Fibroblast of peridontal ligament (primary cell): ENCODE data around the gene DOCK2.
"Not testable (repeated sequence)": the region's sequence is repeated elsewhere in the genome, so short reads cannot be mapped to it uniquely, and the experiment has no call there.

Experiments
- DNase-seq: peaks from one replicate; pipeline ENCODE4 v3.0.0-alpha.2; 2010; ENCODE audit errors: extremely low read depth

DOCK2 gene

GRCh38 chr5:169814522-169814921 is 177.4 kb downstream of the DOCK2 start:
- DNase-seq: no peak

DNA sequence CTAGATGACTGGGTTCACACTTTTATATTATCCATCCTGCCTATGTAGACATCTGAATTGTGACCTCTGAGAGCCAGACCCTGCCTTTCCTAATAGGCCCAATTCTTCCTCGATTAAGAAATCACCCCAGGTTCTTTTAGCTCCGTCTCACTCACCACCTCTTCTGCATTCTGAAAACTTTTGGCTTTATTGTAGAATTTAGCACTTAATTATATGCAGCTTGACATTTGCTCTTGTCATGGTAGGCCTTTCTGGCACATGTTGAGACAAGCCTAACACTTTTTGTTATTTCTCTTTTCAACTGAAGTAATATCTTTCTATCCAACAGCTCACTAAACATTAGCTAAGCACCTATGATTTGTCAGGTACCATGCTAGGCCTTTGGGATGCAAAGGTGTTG is 180.0 kb downstream of the DOCK2 start:
- no peak for DNase-seq

DNA sequence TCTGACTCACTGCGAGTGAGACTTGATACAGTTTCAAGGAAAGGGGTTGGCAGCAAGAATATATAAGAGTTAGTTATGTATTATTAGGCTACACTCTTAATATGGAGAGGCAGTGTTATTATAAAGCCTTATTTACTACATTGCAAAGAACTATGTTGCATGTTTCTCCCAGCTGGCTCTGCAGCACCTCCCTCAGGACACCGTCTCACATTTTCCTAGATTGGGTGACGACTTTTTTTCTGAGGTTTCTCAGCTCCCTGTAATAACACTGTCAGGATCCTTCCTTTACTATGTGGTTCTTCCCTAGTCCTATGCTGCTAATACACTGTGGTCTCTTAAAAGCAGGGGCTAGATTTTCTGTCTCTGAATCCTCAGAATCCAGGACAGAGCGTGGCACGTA is 189.5 kb downstream of the DOCK2 start:
- peak; percentile 14 for DNase-seq

- no peak for DNase-seq
Measured at GRCh38 chr5:169827769-169828168, 190.7 kb downstream of the DOCK2 start.

- DNase-seq: no peak
Measured at GRCh38 chr5:169828385-169828784, 191.3 kb downstream of the DOCK2 start.

DNA sequence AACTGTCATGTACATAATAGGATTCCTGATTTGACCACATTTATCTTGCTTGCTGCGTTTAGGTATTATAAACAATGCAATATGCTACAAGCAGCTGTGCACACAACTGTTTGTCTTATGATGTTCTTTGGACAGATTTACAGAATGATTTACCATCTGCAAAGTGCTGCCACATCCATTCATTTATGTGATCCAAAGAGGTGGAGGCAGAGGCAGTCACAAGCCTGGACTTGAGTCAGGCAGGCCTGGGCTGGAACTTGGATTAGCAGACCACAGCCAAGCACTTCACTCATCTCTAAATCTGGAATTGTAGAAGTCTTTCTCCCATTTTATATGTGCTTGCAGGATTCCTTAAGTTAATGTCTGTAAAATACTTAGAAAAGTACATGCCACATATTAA is 194.3 kb downstream of the DOCK2 start:
- DNase-seq: no peak

DNA sequence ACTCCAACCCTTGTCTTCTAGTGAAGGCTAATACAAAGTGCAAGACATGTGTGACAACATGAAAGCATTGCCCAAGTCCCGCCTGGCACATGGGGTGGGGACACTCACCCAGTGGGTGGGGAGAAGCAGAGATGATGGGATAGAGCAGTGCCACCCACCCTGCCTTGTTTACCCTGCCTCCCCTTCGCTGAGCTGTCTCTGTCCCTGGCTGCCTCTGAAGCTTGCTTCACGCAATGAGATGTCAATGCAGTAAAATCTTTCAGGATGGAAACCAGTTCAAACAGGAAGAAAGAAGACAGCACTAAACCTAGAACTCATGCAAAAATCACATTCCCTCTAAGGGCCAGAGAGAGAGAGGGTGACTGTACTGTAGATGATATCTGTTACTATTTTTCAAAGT is 195.2 kb downstream of the DOCK2 start:
- no peak for DNase-seq

- no peak for DNase-seq
Measured at GRCh38 chr5:169832845-169833244, 195.8 kb downstream of the DOCK2 start.

DNA sequence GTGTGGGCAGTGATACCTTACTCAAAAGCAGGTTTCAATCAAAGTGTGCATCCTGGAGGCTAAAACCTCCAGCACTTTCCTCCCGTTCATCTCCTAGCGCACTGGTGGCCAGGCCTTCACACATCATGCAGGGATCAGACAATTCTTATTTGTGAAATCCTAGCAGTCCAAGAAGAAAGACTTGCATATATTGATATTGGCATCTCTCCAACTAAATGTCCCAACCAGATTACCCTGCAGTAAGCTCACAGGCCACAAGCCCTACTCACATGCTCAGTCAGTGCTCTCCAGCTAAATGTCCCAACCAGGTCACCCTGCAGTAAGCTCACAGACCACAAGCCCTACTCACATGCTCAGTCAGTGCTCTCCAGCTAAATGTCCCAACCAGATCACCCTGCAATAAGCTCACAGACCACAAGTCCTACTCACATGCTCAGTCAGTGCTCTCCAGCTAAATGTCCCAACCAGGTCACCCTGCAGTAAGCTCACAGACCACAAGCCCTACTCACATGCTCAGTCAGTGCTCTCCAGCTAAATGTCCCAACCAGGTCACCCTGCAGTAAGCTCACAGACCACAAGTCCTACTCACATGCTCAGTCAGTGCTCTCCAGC is 196.7 kb downstream of the DOCK2 start:
- peak; percentile 68 for DNase-seq

- DNase-seq: not testable (repeated sequence)
Measured at GRCh38 chr5:169834540-169834939, 197.5 kb downstream of the DOCK2 start.

- DNase-seq: no peak
Measured at GRCh38 chr5:169836835-169837536, 199.9 kb downstream of the DOCK2 start.

DNA sequence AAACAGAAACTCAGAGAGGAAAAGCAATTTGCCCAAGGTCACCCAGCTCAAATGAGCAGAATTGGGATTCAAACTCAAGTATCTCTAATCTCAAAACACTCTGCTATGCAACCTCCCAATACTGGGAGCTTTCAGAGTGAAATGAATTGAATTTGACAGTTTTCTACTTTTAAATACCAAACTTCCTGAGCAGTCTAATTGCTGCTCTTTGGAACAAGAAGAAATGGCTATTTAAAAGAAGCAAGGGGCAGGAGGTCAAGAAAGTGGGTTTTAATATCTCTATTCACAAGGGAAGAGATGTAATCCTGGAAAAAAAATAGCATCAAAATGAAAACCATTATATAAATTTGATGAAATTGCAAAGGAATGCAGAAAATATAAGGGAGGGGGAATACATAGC is 200.6 kb downstream of the DOCK2 start:
- peak; percentile 72 for DNase-seq

DNA sequence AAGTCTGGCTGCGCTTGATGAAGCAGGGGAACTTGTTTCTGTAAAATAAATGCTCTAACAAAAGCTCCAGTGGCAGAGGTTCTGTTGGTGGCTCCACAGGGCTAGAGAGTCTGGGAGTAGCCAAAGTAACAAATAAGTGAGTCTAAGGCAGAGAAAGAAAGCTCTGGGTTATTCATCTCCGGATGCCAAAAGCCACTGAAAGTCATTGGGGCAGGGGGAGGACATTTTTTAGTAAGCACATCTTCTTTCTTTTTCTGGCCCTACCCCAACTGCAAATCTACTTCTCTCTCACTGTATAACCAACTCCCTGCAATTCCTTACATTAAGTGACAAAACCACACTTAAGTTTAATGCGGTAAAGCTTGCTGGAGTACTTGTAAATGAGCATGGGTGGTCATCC is 201.6 kb downstream of the DOCK2 start:
- DNase-seq: no peak

- no peak for DNase-seq
Measured at GRCh38 chr5:169840405-169840804, 203.3 kb downstream of the DOCK2 start.

- DNase-seq: no peak
Measured at GRCh38 chr5:169842699-169843098, 205.6 kb downstream of the DOCK2 start.

GRCh38 chr5:169847519-169847918 is 210.4 kb downstream of the DOCK2 start:
- DNase-seq: no peak

- DNase-seq: no peak
Measured at GRCh38 chr5:169848271-169848670, 211.2 kb downstream of the DOCK2 start.

DNA sequence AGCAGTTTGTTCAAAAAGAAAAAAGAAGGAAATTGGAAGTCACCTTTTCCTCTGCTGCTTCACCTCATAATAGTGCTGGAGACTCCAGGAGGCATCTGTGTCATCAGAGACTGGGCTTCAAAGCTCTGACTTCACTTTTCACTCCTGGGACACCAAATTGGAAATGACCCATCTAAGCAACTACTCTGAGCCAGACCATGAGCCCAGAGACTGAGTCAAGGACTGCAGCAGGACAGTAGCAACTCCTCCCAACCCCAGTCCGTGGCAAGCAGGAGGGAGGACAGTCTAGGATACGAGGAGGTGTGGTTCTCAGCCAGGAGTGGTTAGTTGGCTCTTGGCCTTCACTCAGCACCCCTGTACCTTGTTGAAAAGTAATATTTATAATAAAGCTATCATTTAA is 211.7 kb downstream of the DOCK2 start:
- DNase-seq: no peak

GRCh38 chr5:169850409-169850808 is 213.3 kb downstream of the DOCK2 start:
- DNase-seq: no peak

DNA sequence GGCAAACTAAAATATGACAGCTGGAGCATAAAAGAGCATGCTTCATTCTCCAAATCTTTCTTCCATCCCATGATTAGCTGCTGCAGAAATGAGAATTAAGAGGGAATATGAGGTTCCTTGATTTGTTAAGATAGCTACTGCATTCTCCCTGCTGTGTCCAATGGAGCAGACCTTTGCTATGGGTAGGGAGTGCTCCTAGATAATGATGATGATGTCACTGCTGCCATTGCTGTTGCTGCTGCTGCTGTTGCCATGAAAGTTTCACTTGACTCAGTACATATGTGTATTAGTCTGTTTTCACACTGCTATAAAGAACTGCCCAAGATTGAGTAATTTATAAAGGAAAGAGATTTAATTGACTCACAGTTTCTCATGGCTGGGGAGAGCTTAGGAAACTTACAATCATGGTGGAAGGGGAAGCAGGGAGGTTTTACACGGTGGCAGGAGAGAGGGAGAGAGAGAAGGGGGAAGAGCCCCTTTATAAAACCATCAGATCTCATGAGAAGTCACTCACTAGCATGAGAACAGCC is 214.3 kb downstream of the DOCK2 start:
- no peak for DNase-seq

- DNase-seq: peak; percentile 86
Measured at GRCh38 chr5:169856571-169856970, 219.5 kb downstream of the DOCK2 start.

DNA sequence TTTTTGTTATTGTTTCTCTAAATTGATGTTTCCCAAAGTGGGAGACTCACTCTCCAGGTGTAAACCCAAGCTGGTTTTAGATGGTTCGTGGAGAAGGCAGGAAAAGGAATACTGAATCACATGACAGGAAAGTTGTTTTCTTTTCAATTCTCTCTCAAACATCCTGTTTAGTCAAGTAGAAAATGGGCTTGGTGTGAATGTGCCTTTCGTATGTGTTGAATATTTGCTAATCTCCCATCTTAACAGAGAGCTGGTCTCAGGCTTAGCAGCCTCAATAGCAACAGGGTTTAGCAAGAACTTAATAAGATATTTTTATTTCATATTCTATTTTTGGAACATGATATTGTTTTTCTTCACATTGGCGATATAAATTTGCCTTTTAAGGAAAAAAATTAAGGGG is 223.5 kb downstream of the DOCK2 start:
- no peak for DNase-seq

GRCh38 chr5:169861433-169861832 is 224.4 kb downstream of the DOCK2 start:
- DNase-seq: no peak

GRCh38 chr5:169861934-169862333 is 224.9 kb downstream of the DOCK2 start:
- DNase-seq: peak; percentile 74
